Right cardiac atrium (tissue), 5 donors: ENCODE results near the gene TMEM258. TPM values are rescaled to one million over a fixed set of nuclear protein-coding genes. Genes with fewer than 3 reads are reported as not detected.

Experiments used
- ATAC-seq, 2 donors: fragments of 200-7000 bp; cut with Tn5 transposase; one replicate each; pipeline versions ENCODE4 v1.8.0 to v1.9.1; 2020; ENCODE audit warnings: moderate library complexity in 2 of 2, mild to moderate bottlenecking in 1 of 2
- DNase-seq, 3 donors: peaks; one replicate each; pipeline ENCODE4 v3.0.0-alpha.2; 2020
- H3K27ac ChIP-seq: one replicate; pipeline ENCODE4 v1.5.1; 2013; ENCODE audit warnings: mild to moderate bottlenecking, low read length, control low read depth, moderate library complexity
- H3K27me3 ChIP-seq: one replicate; pipeline ENCODE4 v1.6.1; 2013; ENCODE audit not compliant: control insufficient read depth, insufficient read depth
- H3K4me1 ChIP-seq: one replicate; pipeline ENCODE4 v1.6.1; 2013; ENCODE audit warnings: low read length; ENCODE audit not compliant: control insufficient read depth, insufficient read depth
- H3K4me3 ChIP-seq: one replicate; pipeline ENCODE4 v1.5.1; 2013; ENCODE audit warnings: low read length, control low read depth
- H3K9me3 ChIP-seq: one replicate; pipeline ENCODE4 v1.6.1; 2013; ENCODE audit warnings: low read length; ENCODE audit not compliant: control insufficient read depth
- WGBS: extraction: QIAGEN DNeasy Blood & Tissue Kit; methylation state at CpG from one replicate; pipeline ENCODE4 v1.1.7; 2013; 5-methylcytosine and 5-hydroxymethylcytosine counted together
- intact Hi-C, 4 donors: fragments of 100-400 bp; cut with DNase I; formaldehyde crosslinking; loops; one replicate each; pipeline versions ENCODE4 v1.11.0 to v1.14.0; 2022 to 2023
- polyA plus RNA-seq: library from polyadenylated mRNA; stranded (reverse); fragments of 200-250 nt; gene quantifications from one replicate; pipeline ENCODE4 v1.2.3, GENCODE V29; 2013
- total RNA-seq, 4 donors: library from RNA; stranded (reverse); fragmentation: NEBNext Ultra II Directional; extraction: Animal tissue kit (Norgen Biotek cat#: 25700); gene quantifications; one replicate each; pipeline ENCODE4 v1.2.1, GENCODE V29; 2021
- donor health status: healthy with polysubstance abuse.
- donor health status: DM: no; HTN: yes; CAD: no.
- donor health status: DM: no; HTN: no; CAD: no.
- donor health status: DM: no; HTN: yes; CAD: no; lungs with severe emphysema.
- donor health status: DM: yes; HTN: yes; CAD: no.

The TMEM258 gene
- total and polyA plus RNA-seq, 5 donors, result 107 to 170 (median 113) TPM

DNA sequence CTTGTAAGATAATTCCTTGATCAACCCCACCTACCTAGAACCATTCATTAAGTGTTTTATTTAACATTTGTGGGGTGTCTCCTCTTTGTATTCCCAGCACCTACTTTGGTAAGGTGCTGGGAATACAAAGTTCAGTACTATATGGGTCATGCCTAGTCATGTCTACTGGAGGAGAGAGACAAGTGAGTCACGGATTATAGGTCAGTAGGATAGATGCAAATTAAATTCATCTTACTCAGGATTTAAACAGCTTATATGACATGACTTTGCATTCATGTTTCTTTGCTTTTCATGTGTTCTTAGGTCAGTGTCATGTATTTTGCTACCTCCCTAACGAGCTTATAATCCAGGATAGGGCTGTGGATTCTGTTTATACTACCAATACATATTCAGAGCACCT is 27.8 kb upstream of the TMEM258 start:
- DNase-seq (no peak), ATAC-seq (no peak)
- intact Hi-C loops, result no loop called here
- Histone ChIP-seq H3K9me3 (no peaks in the 10 kb centered on the region), H3K27ac (no peak overlapping the region), H3K27me3 (no peaks in the 10 kb centered on the region), H3K4me1 (no peaks in the 10 kb centered on the region), H3K4me3 (no peak overlapping the region)
- WGBS, result 95% methylated on average over 2 of the region's 2 CpGs

DNA sequence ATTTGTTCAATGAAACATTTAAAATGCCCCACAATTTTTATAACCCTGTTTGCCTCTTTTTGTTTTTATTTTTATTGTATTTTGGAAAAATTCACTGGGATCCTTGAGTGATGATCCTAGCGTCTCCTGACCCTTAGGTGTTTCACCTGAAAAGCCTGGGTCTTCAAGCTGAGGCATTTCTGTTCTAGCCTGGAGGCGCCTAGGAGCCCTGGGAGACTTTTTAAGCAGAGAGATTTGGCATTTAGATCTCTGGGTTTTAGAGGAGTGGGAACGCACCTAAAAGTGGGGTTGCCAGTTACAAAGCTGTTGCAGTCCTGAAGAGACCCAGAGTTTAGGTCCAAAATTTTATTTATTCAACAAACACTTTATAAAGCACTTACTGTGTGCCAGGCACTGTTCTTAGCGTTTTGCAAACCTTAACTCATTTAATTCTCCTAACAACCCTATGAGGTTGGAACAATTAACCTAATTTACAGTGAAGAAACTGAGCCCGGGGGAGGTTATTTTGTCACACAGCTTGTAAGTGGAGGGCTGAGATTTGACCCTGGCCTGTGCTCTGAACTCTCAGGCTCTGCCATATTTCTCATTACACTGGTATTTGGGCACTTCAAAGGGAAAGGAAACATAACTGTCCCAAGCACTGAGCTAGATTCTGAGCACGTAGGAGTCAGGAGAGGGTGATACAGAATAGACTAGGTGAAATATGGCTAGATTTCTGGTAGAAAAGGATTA is 25.2 kb upstream of the TMEM258 start:
- H3K9me3 ChIP-seq, result no peaks in the 10 kb centered on the region
- intact Hi-C loops, result loop anchor here in 1 of 4 donors (10.0 kb wide), 1 partner anchor 47 kb away; no protein-coding TSS in a partner anchor
- 71% methylated on average over 6 of the region's 6 CpGs for WGBS
- H3K4me3 ChIP-seq, result peak overlapping the region; percentile 32
- ATAC-seq (no peak), DNase-seq (no peak)
- peak overlapping the region; percentile 25 for H3K27ac ChIP-seq
- no peaks in the 10 kb centered on the region for H3K27me3 ChIP-seq
- H3K4me1 ChIP-seq, result no peaks in the 10 kb centered on the region

- intact Hi-C loops, result loop anchor here in 1 of 4 donors (10.0 kb wide), 1 partner anchor 48 kb away; no protein-coding TSS in a partner anchor
- DNase-seq (peak; percentile 95 to 97 (median 96)), ATAC-seq (peak; percentile 67 to 68)
- H3K9me3 ChIP-seq, result no peaks in the 10 kb centered on the region
- H3K4me3 ChIP-seq, result peak within 1 kb of the TSS; percentile 32
- peak within 1 kb of the TSS; percentile 91 for H3K27ac ChIP-seq
- under 1% methylated on average over 73 of the region's 73 CpGs for WGBS
- no peaks in the 10 kb centered on the region for H3K4me1 ChIP-seq
- no peaks in the 10 kb centered on the region for H3K27me3 ChIP-seq
These were observed 24.5 kb upstream of the TMEM258 start, which contains the start of gene FADS1 for GRCh38 chr11:61816736-61817455. TSS of gene FADS1 (minus strand) at chr11:61817003. CDS start at chr11:61816929, 74 bp downstream.

GRCh38 chr11:61815790-61816735 is 23.7 kb upstream of the TMEM258 start:
- no peaks in the 10 kb centered on the region for H3K9me3 ChIP-seq
- H3K4me3 ChIP-seq, result peak overlapping the region; percentile 32
- peak; percentile 77 to 91 (median 89) for DNase-seq
- no peaks in the 10 kb centered on the region for H3K27me3 ChIP-seq
- H3K4me1 ChIP-seq, result no peaks in the 10 kb centered on the region
- ATAC-seq, result peak; percentile 50 to 68
- WGBS, result under 1% methylated on average over 69 of the region's 69 CpGs
- intact Hi-C loops, result loop anchor here in 1 of 4 donors (10.0 kb wide), 1 partner anchor 49 kb away; no protein-coding TSS in a partner anchor
- peak overlapping the region; percentile 91 for H3K27ac ChIP-seq

DNA sequence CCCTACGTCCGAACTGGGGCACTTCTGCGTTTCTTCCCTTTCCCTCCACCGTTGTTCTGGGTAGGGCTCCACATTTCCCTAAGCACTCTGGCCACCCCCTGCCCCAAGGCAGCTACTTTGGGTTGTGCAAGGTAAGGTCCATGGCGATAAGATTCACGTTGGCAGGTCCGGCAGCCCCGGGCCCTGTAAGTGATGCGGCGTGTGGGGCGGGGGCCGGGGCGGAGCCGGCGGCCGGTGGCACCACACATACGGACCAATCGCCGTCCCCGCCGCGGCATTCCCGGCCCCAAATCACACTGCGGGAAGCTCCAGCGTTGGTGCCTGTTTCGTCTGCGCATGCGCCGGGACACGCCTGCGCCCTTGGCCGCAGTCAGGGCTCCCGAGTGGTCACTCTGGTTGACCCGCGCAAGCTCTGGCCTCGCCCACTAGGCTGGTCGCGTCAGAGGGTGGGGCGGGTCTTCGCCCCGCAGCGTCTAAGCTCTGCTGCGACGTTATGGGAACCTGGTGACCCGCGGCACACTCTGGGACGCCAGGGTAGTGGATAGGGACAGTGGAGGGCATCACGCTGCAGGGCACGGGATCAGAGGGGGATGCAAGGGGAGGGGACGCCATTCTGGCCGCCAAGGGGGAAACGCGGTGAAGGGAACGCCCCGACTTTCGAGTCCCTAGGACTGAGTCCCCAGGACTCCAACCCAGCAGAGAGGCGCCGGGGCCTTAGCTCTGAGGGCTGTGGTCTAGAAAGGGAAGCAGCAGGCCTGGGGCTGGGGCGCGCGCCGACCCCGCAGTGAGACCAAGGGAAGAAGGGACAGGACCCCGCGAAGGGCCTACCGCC is 22.8 kb upstream of the TMEM258 start:
- peak; percentile 98 to 100 (median 99) for DNase-seq
- Histone ChIP-seq H3K4me3 (peak overlapping the region; percentile 32), H3K4me1 (no peaks in the 10 kb centered on the region), H3K27ac (peak overlapping the region; percentile 91), H3K9me3 (no peaks in the 10 kb centered on the region), H3K27me3 (no peaks in the 10 kb centered on the region)
- peak; percentile 96 to 97 for ATAC-seq
- intact Hi-C loops, result loop anchor here in 1 of 4 donors (10.0 kb wide), 1 partner anchor 50 kb away; no protein-coding TSS in a partner anchor
- under 1% methylated on average over 66 of the region's 66 CpGs for WGBS

- Histone ChIP-seq H3K27ac (peak overlapping the region; percentile 86), H3K4me1 (no peaks in the 10 kb centered on the region), H3K9me3 (no peaks in the 10 kb centered on the region), H3K27me3 (no peaks in the 10 kb centered on the region), H3K4me3 (peak overlapping the region; percentile 26)
- WGBS, result 79% methylated on average over 16 of the region's 16 CpGs
- peak in 1 of 3 donors; percentile 38 for DNase-seq
- intact Hi-C loops, result loop anchor here in 1 of 4 donors (10.0 kb wide), 1 partner anchor 50 kb away; no protein-coding TSS in a partner anchor
- peak in 1 of 2 donors; percentile 3 for ATAC-seq
These were observed 22.0 kb upstream of the TMEM258 start for GRCh38 chr11:61814247-61814957.

DNA sequence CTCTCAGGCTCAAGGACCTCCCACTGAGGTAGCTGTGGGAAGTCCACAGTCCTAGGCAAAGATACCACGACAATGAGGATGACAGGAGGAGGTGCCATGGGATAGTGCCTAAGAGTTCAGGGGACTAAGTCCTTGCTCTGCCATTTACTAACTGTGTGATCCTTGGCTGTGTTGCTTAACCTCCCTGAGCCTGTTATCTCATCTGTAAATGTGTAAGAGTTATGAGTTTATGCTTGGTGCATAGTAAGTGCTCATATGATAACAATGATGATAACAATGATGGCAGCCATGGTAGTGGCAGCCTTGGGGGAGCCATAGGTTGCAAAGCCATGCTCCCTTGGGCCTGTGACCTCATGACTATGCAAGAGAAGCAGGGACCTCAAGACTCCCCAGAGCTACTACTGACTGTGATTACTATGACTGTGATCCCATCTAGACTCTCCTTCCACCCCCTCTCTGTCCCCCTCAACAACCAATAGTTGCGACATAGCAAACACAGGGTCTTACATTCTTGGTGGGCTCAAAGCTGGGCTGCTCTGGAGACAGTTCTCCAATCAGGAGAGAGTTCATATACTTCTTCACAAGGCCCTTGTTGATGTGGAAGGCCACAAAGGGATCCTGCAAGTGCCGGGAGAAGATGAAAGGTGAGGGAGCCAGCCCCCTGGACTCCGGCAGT is 20.5 kb upstream of the TMEM258 start:
- Histone ChIP-seq H3K9me3 (no peaks in the 10 kb centered on the region), H3K27ac (no peak overlapping the region), H3K4me3 (no peak overlapping the region), H3K27me3 (no peaks in the 10 kb centered on the region), H3K4me1 (no peaks in the 10 kb centered on the region)
- DNase-seq (no peak), ATAC-seq (no peak)
- WGBS, result 90% methylated on average over 4 of the region's 4 CpGs
- intact Hi-C loops, result loop anchor here in 1 of 4 donors (10.0 kb wide), 1 partner anchor 52 kb away; no protein-coding TSS in a partner anchor

- ATAC-seq, result no peak
- no peak overlapping the region for H3K4me3 ChIP-seq
These were observed 19.4 kb upstream of the TMEM258 start for GRCh38 chr11:61811831-61812230.

DNA sequence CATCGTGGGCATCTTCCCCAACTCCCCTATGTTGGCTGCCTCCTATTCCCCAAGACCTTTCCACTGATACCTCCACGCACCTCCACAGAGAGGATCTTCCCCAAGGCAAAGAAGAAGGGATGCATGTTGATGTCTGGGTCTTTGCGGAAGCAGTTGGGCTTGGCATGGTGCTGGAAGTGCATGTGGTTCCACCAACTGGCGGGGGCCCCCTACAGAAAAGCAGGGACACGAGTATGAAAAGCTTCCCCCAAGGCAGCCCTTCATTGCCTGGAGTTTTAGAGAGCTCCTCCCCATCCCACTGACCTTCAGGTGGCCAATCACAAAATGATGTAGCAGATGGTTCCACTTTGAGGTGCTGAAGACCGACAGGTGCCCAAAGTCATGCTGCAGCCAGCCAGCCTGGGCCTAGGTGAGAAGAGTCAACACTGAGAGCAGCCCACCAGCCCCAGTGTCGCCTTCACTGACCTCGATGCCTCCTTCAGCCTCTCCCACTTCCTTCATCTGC is 18.3 kb upstream of the TMEM258 start:
- Histone ChIP-seq H3K27ac (no peak overlapping the region), H3K27me3 (no peaks in the 10 kb centered on the region), H3K4me1 (no peaks in the 10 kb centered on the region), H3K9me3 (no peaks in the 10 kb centered on the region), H3K4me3 (no peak overlapping the region)
- intact Hi-C loops, result loop anchor here in 1 of 4 donors (10.0 kb wide), 1 partner anchor 54 kb away; no protein-coding TSS in a partner anchor
- WGBS, result 92% methylated on average over 8 of the region's 8 CpGs
- ATAC-seq (no peak), DNase-seq (peak in 1 of 3 donors; percentile 21)

More at GRCh38 chr11:61811831-61812230, 19.4 kb upstream of the TMEM258 start:
- Histone ChIP-seq H3K27ac (no peak overlapping the region), H3K9me3 (no peaks in the 10 kb centered on the region), H3K27me3 (no peaks in the 10 kb centered on the region), H3K4me1 (no peaks in the 10 kb centered on the region)
- WGBS, result 95% methylated on average over 5 of the region's 5 CpGs
- DNase-seq, result no peak
- intact Hi-C loops, result loop anchor here in 1 of 4 donors (10.0 kb wide), 1 partner anchor 53 kb away; no protein-coding TSS in a partner anchor
